Measurements from ENCODE around the gene MRPL23.

The MRPL23 gene

DNA sequence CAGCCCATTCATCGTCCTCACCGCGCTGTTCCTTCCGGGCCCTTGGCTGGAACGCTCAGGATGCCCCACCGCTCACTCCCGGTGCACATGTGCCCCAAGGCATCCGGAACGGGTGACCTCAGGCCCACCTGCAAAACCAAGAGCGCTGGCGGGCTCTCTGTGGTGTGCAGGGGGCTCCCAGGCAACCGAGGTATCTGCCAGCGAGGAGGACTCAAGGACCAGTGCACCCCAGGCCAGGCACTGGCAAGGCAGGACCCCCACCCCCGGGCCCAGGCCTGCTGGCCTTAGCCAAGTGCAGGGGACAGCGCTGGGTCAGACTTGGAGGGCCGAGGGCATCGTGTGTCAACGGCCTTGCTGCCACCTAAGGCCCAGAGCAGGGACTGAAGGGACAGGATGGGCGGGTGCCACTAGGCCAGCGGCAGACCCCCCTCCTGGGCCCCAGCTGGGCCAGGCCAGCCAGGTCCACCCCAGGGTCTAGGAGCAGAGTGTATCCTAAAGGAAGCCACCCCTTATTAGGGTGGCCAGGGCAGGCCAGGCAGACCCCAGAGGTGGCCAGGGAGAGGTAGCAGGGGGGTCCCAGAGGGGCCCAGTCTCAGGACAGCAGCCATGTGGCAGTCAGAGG lies 19.2 kb upstream of the MRPL23 start:
- FAIRE-seq, result no peak
- no peak for TF ChIP-seq CTCF (IDR thresholded peaks at IDR 0.05; ENCODE audit: insufficient read depth, missing control alignments)
- DNase-seq (ENCODE audit: insufficient read length, low spot score), result no peak

DNA sequence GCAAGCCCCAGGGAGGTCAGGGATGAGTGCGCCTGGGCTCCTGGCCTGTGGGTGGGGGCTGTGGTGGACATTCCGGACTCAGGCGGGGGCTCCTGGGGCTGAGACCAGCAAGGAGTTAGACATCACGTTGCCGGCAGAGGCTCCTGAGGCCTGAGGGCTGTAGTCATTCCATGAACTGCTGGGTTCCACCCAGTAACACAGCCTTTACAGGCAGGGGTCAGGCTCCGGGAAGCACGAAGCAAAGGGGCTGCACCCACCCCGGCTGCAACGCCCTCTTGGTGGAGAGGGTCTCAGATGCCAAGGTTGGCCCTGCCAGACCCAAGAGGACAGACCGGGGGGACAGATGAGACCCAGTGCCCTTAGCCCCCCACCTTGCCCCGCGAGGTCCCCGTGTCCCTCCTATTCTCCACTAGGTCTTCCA lies 18.7 kb upstream of the MRPL23 start:
- TF ChIP-seq CTCF (IDR thresholded peaks at IDR 0.05; ENCODE audit: insufficient read depth, missing control alignments), result no peak
- DNase-seq (ENCODE audit: insufficient read length, low spot score), result no peak
- no peak for FAIRE-seq

DNA sequence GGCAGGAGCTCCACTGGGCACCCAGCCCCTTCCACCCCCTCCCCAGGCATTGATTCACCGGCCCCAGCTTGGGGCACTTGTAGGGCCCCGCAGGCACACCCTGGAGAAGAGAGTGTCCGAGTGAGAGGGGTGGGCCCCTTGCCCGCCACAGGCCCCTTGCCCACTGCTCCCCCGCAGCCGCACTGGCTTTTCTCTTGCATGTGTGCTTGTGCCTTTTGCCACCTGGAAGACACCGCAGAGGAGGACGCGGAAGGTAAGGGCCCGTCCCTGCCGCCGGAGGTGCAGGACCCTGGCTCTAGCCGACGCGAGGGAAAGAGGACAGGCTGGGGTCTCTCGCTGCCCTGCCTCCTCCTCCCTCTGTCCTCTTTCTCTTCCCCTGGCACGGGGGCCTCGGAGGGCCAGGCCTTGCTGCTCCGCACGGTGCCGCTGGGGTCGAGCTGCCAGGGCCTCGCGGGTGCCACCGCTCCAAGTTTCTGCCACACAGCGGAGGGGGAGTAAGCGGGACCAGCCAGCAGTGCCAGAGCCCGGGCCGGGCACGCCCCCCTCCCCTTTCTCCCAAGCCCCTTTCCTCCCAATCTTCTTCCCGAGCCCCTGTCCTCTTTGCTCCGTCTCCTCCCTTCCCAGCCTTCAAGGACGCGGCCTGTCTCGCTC lies 18.1 kb upstream of the MRPL23 start:
- DNase-seq (ENCODE audit: insufficient read length, low spot score) (no peak), FAIRE-seq (no peak)
- no peak for TF ChIP-seq CTCF (IDR thresholded peaks at IDR 0.05; ENCODE audit: insufficient read depth, missing control alignments)

DNA sequence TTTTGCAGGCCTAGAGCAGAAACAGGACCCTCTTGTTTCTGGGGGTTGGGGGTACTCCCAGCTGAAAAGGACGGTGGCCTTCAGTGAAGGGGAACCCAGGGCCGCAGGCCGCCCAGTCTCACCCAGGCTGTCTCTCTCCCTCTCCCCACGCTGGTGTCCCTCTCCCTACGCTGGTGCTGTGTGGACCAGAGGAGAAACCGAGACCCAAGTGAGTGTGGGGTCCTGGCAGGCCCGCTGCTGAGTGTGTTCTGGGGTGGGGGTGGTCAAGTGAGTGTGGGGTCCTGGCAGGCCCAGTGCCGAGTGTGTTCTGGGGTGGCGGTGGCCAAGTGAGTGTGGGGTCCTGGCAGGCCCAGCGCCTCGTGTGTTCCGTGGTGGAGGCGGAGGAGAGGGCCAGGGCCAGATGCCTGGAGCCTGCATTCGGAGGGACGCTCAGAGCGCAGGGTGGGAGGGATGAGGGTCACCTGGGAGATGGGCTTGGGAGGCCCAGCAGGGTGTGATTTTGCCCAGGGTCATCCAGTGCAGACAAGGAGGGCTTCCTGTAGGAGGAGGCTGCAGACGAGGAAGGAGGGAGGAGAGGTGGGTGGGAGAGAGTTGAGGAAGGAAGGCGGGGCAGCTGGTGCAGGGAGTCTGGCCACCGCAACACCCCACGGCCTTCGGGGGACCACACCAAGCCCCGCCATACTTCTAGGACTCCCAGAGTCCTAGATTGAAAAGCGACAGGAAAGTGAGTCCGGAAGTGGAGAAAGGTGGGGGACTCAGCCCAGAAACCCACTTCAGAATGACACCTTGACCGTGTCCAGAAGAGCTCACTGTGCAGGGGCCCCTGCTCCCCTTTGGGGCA lies 17.3 kb upstream of the MRPL23 start:
- FAIRE-seq, result no peak
- no peak for DNase-seq (ENCODE audit: insufficient read length, low spot score)
- no peak for TF ChIP-seq CTCF (IDR thresholded peaks at IDR 0.05; ENCODE audit: insufficient read depth, missing control alignments)

- FAIRE-seq, result no peak
- TF ChIP-seq CTCF (IDR thresholded peaks at IDR 0.05; ENCODE audit: insufficient read depth, missing control alignments), result no peak
- no peak for DNase-seq (ENCODE audit: insufficient read length, low spot score)
Measured at GRCh38 chr11:1930462-1930830, 16.7 kb upstream of the MRPL23 start.

GRCh38 chr11:1931341-1932104 lies 15.6 kb upstream of the MRPL23 start:
- TF ChIP-seq CTCF (IDR thresholded peaks at IDR 0.05; ENCODE audit: insufficient read depth, missing control alignments), result no peak
- no peak for FAIRE-seq
- DNase-seq (ENCODE audit: insufficient read length, low spot score), result no peak
